Measurements from ENCODE around the gene PEX5L.

The PEX5L gene

GRCh38 chr3:180002006-180002405 is 34.7 kb downstream of the PEX5L start:
- no peak for TF ChIP-seq MAX (IDR thresholded peaks at IDR 0.05; ENCODE audit: low read depth, low read length)
- TF ChIP-seq CTCF (IDR thresholded peaks at IDR 0.05; ENCODE audit: low read depth, low read length), result no peak
- no peak for TF ChIP-seq MYC (IDR thresholded peaks at IDR 0.05; ENCODE audit: low read depth, low read length)
- no peak for TF ChIP-seq POLR2A (IDR thresholded peaks at IDR 0.05; ENCODE audit: extremely low read depth, insufficient read length)
- no peak for DNase-seq (ENCODE audit: low read depth)
- H3K4me3 ChIP-seq (ENCODE audit: low read depth, low read length), result no peak overlapping the region

- DNase-seq (ENCODE audit: low read depth), result no peak
- no peak overlapping the region for H3K4me3 ChIP-seq (ENCODE audit: low read depth, low read length)
- TF ChIP-seq MAX (IDR thresholded peaks at IDR 0.05; ENCODE audit: low read depth, low read length) (no peak), POLR2A (IDR thresholded peaks at IDR 0.05; ENCODE audit: extremely low read depth, insufficient read length) (no peak), CTCF (IDR thresholded peaks at IDR 0.05; ENCODE audit: low read depth, low read length) (no peak)
Measured at GRCh38 chr3:180000500-180000899, 36.2 kb downstream of the PEX5L start.

- H3K4me3 ChIP-seq (ENCODE audit: low read depth, low read length), result no peak overlapping the region
- TF ChIP-seq MAX (IDR thresholded peaks at IDR 0.05; ENCODE audit: low read depth, low read length) (no peak), CTCF (IDR thresholded peaks at IDR 0.05; ENCODE audit: low read depth, low read length) (no peak), POLR2A (IDR thresholded peaks at IDR 0.05; ENCODE audit: extremely low read depth, insufficient read length) (no peak), MYC (IDR thresholded peaks at IDR 0.05; ENCODE audit: low read depth, low read length) (no peak)
- DNase-seq (ENCODE audit: low read depth), result no peak
Measured at GRCh38 chr3:179995406-179995805, 41.3 kb downstream of the PEX5L start.

- TF ChIP-seq MAX (IDR thresholded peaks at IDR 0.05; ENCODE audit: low read depth, low read length) (no peak), POLR2A (IDR thresholded peaks at IDR 0.05; ENCODE audit: extremely low read depth, insufficient read length) (no peak), MYC (IDR thresholded peaks at IDR 0.05; ENCODE audit: low read depth, low read length) (no peak), CTCF (IDR thresholded peaks at IDR 0.05; ENCODE audit: low read depth, low read length) (no peak)
- DNase-seq (ENCODE audit: low read depth), result no peak
- H3K4me3 ChIP-seq (ENCODE audit: low read depth, low read length), result no peak overlapping the region
Measured at GRCh38 chr3:179991883-179992282, 44.9 kb downstream of the PEX5L start.

- DNase-seq (ENCODE audit: low read depth), result no peak
- TF ChIP-seq MAX (IDR thresholded peaks at IDR 0.05; ENCODE audit: low read depth, low read length), result no peak
- no peak for TF ChIP-seq MYC (IDR thresholded peaks at IDR 0.05; ENCODE audit: low read depth, low read length)
- no peak for TF ChIP-seq CTCF (IDR thresholded peaks at IDR 0.05; ENCODE audit: low read depth, low read length)
- TF ChIP-seq POLR2A (IDR thresholded peaks at IDR 0.05; ENCODE audit: extremely low read depth, insufficient read length), result no peak
- H3K4me3 ChIP-seq (ENCODE audit: low read depth, low read length), result no peak overlapping the region
Measured at GRCh38 chr3:179991104-179991503, 45.6 kb downstream of the PEX5L start.

- no peak for DNase-seq (ENCODE audit: low read depth)
- TF ChIP-seq POLR2A (IDR thresholded peaks at IDR 0.05; ENCODE audit: extremely low read depth, insufficient read length), result no peak
- H3K4me3 ChIP-seq (ENCODE audit: low read depth, low read length), result no peak overlapping the region
Measured at GRCh38 chr3:179981646-179982045, 55.1 kb downstream of the PEX5L start.
